Thoracic aorta (tissue), 2 donors: ENCODE results near the gene HIGD1C. TPM values are rescaled to one million over a fixed set of nuclear protein-coding genes. Genes with fewer than 3 reads are reported as not detected.

Experiments used
- ATAC-seq: fragments of 150-250 bp; one replicate; pipeline ENCODE4 v1.8.0; 2017; ENCODE audit warnings: low read depth; ENCODE audit not compliant: insufficient number of reproducible peaks, low FRiP score
- DNase-seq: peaks from one replicate; pipeline ENCODE4 v3.0.0-alpha.2; 2020; ENCODE audit warnings: low spot score
- H3K27ac ChIP-seq, 2 donors: fragments of 200-600 bp; sonication (generic); 1 replicate in 1 of 2; 2 replicates in 1 of 2; pipeline ENCODE4 v1.5.1; 2016; ENCODE audit warnings: mild to moderate bottlenecking in 2 of 2, moderate library complexity in 2 of 2
- H3K27me3 ChIP-seq: fragments of 200-600 bp; sonication (generic); replicated peaks from 2 replicates; pipeline ENCODE4 v1.6.0; 2016; ENCODE audit warnings: mild to moderate bottlenecking; ENCODE audit not compliant: insufficient read depth
- H3K36me3 ChIP-seq: fragments of 200-600 bp; sonication (generic); one replicate; pipeline ENCODE4 v1.5.1; 2016
- H3K4me1 ChIP-seq, 2 donors: fragments of 200-600 bp; sonication (generic); 1 replicate in 1 of 2; 2 replicates in 1 of 2; pipeline versions ENCODE4 v1.5.1 to v1.6.0; 2016; ENCODE audit warnings: low read depth in 2 of 2, mild to moderate bottlenecking in 1 of 2; ENCODE audit not compliant: control insufficient read depth in 1 of 2
- H3K4me3 ChIP-seq: fragments of 200-600 bp; sonication (generic); 2 replicates; pipeline ENCODE4 v1.5.1; 2016; ENCODE audit warnings: mild to moderate bottlenecking
- H3K9me3 ChIP-seq: fragments of 200-600 bp; sonication (generic); 2 replicates; pipeline ENCODE4 v1.5.1; 2016
- CTCF ChIP-seq: fragments of 200-600 bp; sonication (generic); IDR thresholded peaks from one replicate; pipeline ENCODE4 v1.5.1; 2019; ENCODE audit warnings: antibody characterized with exemption
- total RNA-seq, 2 donors: library from RNA; depleted of rRNA; stranded (reverse); fragments of >200 nt; gene quantifications; one replicate each; pipeline versions ENCODE4 v1.1.0 to v1.2.3, GENCODE V29; 2016

The HIGD1C gene
- total RNA-seq, 2 donors from 2014 or later: not detected

GRCh38 chr12:50971946-50972345 lies 19.6 kb downstream of the HIGD1C start:
- Histone ChIP-seq H3K36me3 (peaks cover 6% of the 10 kb centered on the region), H3K4me3 (no peak overlapping the region), H3K27ac (no peak overlapping the region), H3K9me3 (no peaks in the 10 kb centered on the region), H3K27me3 (no peaks in the 10 kb centered on the region), H3K4me1 (no peaks in the 10 kb centered on the region)
- DNase-seq: no peak
- no peak for ATAC-seq
- no peak for TF ChIP-seq CTCF

GRCh38 chr12:50979369-50980052 lies 27.2 kb downstream of the HIGD1C start:
- Histone ChIP-seq H3K27ac (no peak overlapping the region), H3K27me3 (no peaks in the 10 kb centered on the region), H3K4me1 (peaks cover 15 to 16% of the 10 kb centered on the region in 2 donors), H3K9me3 (no peaks in the 10 kb centered on the region), H3K4me3 (no peak overlapping the region), H3K36me3 (no peaks in the 10 kb centered on the region)
- no peak for ATAC-seq
- TF ChIP-seq CTCF: no peak
- DNase-seq: no peak

- Histone ChIP-seq H3K27ac (no peak overlapping the region), H3K4me1 (peaks cover 20 to 24% of the 10 kb centered on the region in 2 donors), H3K27me3 (no peaks in the 10 kb centered on the region), H3K36me3 (no peaks in the 10 kb centered on the region), H3K4me3 (no peak overlapping the region), H3K9me3 (no peaks in the 10 kb centered on the region)
- ATAC-seq (no peak), DNase-seq (no peak)
- no peak for TF ChIP-seq CTCF
These were observed 28.2 kb downstream of the HIGD1C start for GRCh38 chr12:50980545-50980944.

- TF ChIP-seq CTCF: no peak
- no peak for DNase-seq
- no peaks in the 10 kb centered on the region for H3K27me3 ChIP-seq
- H3K4me3 ChIP-seq: no peak overlapping the region
- H3K36me3 ChIP-seq: no peaks in the 10 kb centered on the region
- peak overlapping the region in 1 of 2 donors; percentile 38 for H3K27ac ChIP-seq
- H3K9me3 ChIP-seq: no peaks in the 10 kb centered on the region
- peaks cover 29 to 34% of the 10 kb centered on the region in 2 donors for H3K4me1 ChIP-seq
- no peak for ATAC-seq
These were observed 29.2 kb downstream of the HIGD1C start for GRCh38 chr12:50981319-50982239.

GRCh38 chr12:50984586-50985298 lies 32.4 kb downstream of the HIGD1C start:
- no peak for DNase-seq
- ATAC-seq: peak; percentile 78
- TF ChIP-seq CTCF: no peak
- Histone ChIP-seq H3K4me3 (no peak overlapping the region), H3K36me3 (peaks cover 6% of the 10 kb centered on the region), H3K4me1 (peaks cover 29 to 37% of the 10 kb centered on the region in 2 donors), H3K9me3 (no peaks in the 10 kb centered on the region), H3K27me3 (no peaks in the 10 kb centered on the region), H3K27ac (peak overlapping the region; percentile 80)
